A549 (cell line): ENCODE data around the gene HNMT. TPM values are rescaled to one million over a fixed set of nuclear protein-coding genes. Genes with fewer than 3 reads are reported as not detected.
"Not testable (repeated sequence)": the region's sequence is repeated elsewhere in the genome, so short reads cannot be mapped to it uniquely, and the experiment has no call there.

Experiments used
- ATAC-seq, 2 experiments: fragments of 200-7000 bp in 1 of 2; fragments of >200 bp in 1 of 2; cut with Nextera tagmentation in 1 of 2; cut with Tn5 transposase in 1 of 2; 3 replicates each; pipeline versions ENCODE4 v1.8.0 to v1.9.1; 2018 to 2020; ENCODE audit warnings: mild to moderate bottlenecking in 1 of 2, moderate library complexity in 1 of 2
- CTCF ChIA-PET: fragments of 300-600 bp; sonication (Branson Sonifier 250); formaldehyde crosslinking; extraction: SDS; loops from one replicate; lab custom pipeline; 2021; ENCODE audit warnings: antibody characterized with exemption, inconsistent platforms; lab: Yijun Ruan, JAX
- POLR2A ChIA-PET: fragments of 350-600 bp; formaldehyde crosslinking; extraction: SDS; loops from one replicate; lab custom pipeline; 2021; ENCODE audit warnings: antibody characterized with exemption, inconsistent platforms; lab: Yijun Ruan, JAX
- DNase-seq, 2 experiments: peaks; one replicate each; pipeline versions ENCODE4 v3.0.0 to v3.0.0-alpha.2; 2011 to 2016; ENCODE audit warnings: low read depth in 1 of 2, low spot score in 1 of 2
- FAIRE-seq: peaks from 2 replicates; lab custom pipeline; 2011; peaks lifted over from hg19 to GRCh38; lab: Jason Lieb, UNC
- H3K27ac ChIP-seq, 2 experiments: fragments of >200 bp; sonication (Bioruptor Twin); formaldehyde crosslinking; 3 replicates each; pipeline ENCODE4 v1.5.1; 2016 to 2017
- H3K4me1 ChIP-seq: fragments of >200 bp; sonication (Bioruptor Twin); formaldehyde crosslinking; 3 replicates; pipeline ENCODE4 v1.6.1; 2016
- H3K4me2 ChIP-seq: fragments of >200 bp; sonication (Bioruptor Twin); formaldehyde crosslinking; 3 replicates; pipeline ENCODE4 v1.6.1; 2016
- H3K4me3 ChIP-seq: fragments of >200 bp; sonication (Bioruptor Twin); formaldehyde crosslinking; 3 replicates; pipeline ENCODE4 v1.5.1; 2016
- H3K9me3 ChIP-seq: fragments of >200 bp; sonication (Bioruptor Twin); formaldehyde crosslinking; 3 replicates; pipeline ENCODE4 v1.6.1; 2016
- BHLHE40 ChIP-seq: IDR thresholded peaks from 2 replicates; pipeline ENCODE4 v1.6.1; 2012; ENCODE audit warnings: low read depth, low read length, inconsistent platforms
- CBX2 ChIP-seq: fragments of 200-600 bp; sonication (generic); IDR thresholded peaks from 2 replicates; pipeline ENCODE4 v1.6.1; 2016; ENCODE audit warnings: low read depth, mild to moderate bottlenecking, borderline replicate concordance
- CEBPB ChIP-seq, 2 experiments: fragments of >200 bp in 1 of 2; sonication (Bioruptor Twin) in 1 of 2; formaldehyde crosslinking in 1 of 2; IDR thresholded peaks; 2 replicates each; pipeline ENCODE4 v1.6.1; 2012 to 2016
- FOSB ChIP-seq: fragments of 250-450 bp; sonication (Bioruptor Pico); IDR thresholded peaks from 2 replicates; pipeline ENCODE4 v1.5.0; 2020; ENCODE audit warnings: mild to moderate bottlenecking, moderate library complexity
- FOXS1 ChIP-seq: fragments of 250-450 bp; sonication (Bioruptor Pico); IDR thresholded peaks from 2 replicates; pipeline ENCODE4 v1.5.0; 2020; ENCODE audit warnings: mild to moderate bottlenecking, moderate library complexity
- GATA3 ChIP-seq: IDR thresholded peaks from 2 replicates; pipeline ENCODE4 v1.6.1; 2012; ENCODE audit warnings: borderline replicate concordance
- HDAC2 ChIP-seq: fragments of 200-600 bp; sonication (generic); IDR thresholded peaks from 2 replicates; pipeline ENCODE4 v1.6.1; 2016
- HEYL ChIP-seq: fragments of 250-450 bp; sonication (Bioruptor Pico); IDR thresholded peaks from 2 replicates; pipeline ENCODE4 v1.8.0; 2021; ENCODE audit warnings: mild to moderate bottlenecking, moderate library complexity
- HOXA7 ChIP-seq: fragments of 250-450 bp; sonication (Bioruptor Pico); IDR thresholded peaks from 2 replicates; pipeline ENCODE4 v1.5.0; 2020; ENCODE audit warnings: mild to moderate bottlenecking, moderate library complexity
- HOXB13 ChIP-seq: fragments of 250-450 bp; sonication (Bioruptor Pico); IDR thresholded peaks from 2 replicates; pipeline ENCODE4 v1.5.0; 2020; ENCODE audit warnings: low read depth, mild to moderate bottlenecking, moderate library complexity
- JUNB ChIP-seq: fragments of >200 bp; sonication (Bioruptor Twin); formaldehyde crosslinking; IDR thresholded peaks from 2 replicates; pipeline ENCODE4 v1.6.1; 2016
- MAFK ChIP-seq: fragments of 450-650 bp; IDR thresholded peaks from 2 replicates; pipeline ENCODE4 v1.6.1; 2014; ENCODE audit not compliant: partially characterized antibody
- NFE2L2 ChIP-seq: fragments of 150-350 bp; conservative IDR thresholded peaks from 2 replicates; pipeline ENCODE4 v1.6.1; 2014; ENCODE audit warnings: low read length
- NPAS2 ChIP-seq: fragments of 250-450 bp; sonication (Bioruptor Pico); IDR thresholded peaks from 2 replicates; pipeline ENCODE4 v1.8.0; 2022; ENCODE audit warnings: mild to moderate bottlenecking, moderate library complexity, borderline replicate concordance
- NR3C1 ChIP-seq: fragments of >200 bp; sonication (Bioruptor Twin); formaldehyde crosslinking; IDR thresholded peaks from 3 replicates; pipeline ENCODE4 v1.6.1; 2017
- POLR2A ChIP-seq: IDR thresholded peaks from 2 replicates; pipeline ENCODE4 v1.6.1; 2012; ENCODE audit warnings: mild to moderate bottlenecking, low read length
- RARB ChIP-seq: fragments of 250-450 bp; sonication (Bioruptor Pico); IDR thresholded peaks from 2 replicates; pipeline ENCODE4 v1.8.0; 2021; ENCODE audit warnings: mild to moderate bottlenecking, moderate library complexity
- RFX5 ChIP-seq: fragments of 450-650 bp; IDR thresholded peaks from 2 replicates; pipeline ENCODE4 v1.7.1; 2014; ENCODE audit warnings: antibody characterized with exemption, mild to moderate bottlenecking, moderate library complexity
- RNF2 ChIP-seq: fragments of 200-600 bp; sonication (generic); IDR thresholded peaks from 2 replicates; pipeline ENCODE4 v1.6.1; 2016; ENCODE audit warnings: low read depth, mild to moderate bottlenecking, antibody characterized with exemption, moderate library complexity, borderline replicate concordance
- SREBF2 ChIP-seq: fragments of 450-650 bp; IDR thresholded peaks from 2 replicates; pipeline ENCODE4 v1.6.1; 2014; ENCODE audit warnings: mild to moderate bottlenecking, moderate library complexity
- TP53 ChIP-seq: fragments of 250-450 bp; sonication (Bioruptor Pico); IDR thresholded peaks from 2 replicates; pipeline ENCODE4 v1.5.0; 2021; ENCODE audit warnings: mild to moderate bottlenecking, moderate library complexity
- ZC3H11A ChIP-seq: fragments of 450-650 bp; IDR thresholded peaks from 2 replicates; pipeline ENCODE4 v1.6.1; 2014; ENCODE audit warnings: antibody characterized with exemption, mild to moderate bottlenecking
- ZFP36 ChIP-seq: fragments of 450-650 bp; IDR thresholded peaks from 2 replicates; pipeline ENCODE4 v1.6.1; 2014; ENCODE audit warnings: borderline replicate concordance; ENCODE audit not compliant: partially characterized antibody
- WGBS: methylation state at CpG from one replicate; pipeline ENCODE4 v1.1.6; 2017; ENCODE audit errors: missing lambda C conversion rate; 5-methylcytosine and 5-hydroxymethylcytosine counted together
- polyA plus RNA-seq, 4 experiments: library from polyadenylated mRNA; depleted of rRNA in 3 of 4; stranded (reverse); fragments of >200 nt; fragmentation: RNase III in 1 of 4; extraction: RNeasy Plus Mini Kit Qiagen cat#74134 plus additional on column Dnase treatment in 1 of 4; gene quantifications; 2 replicates in 3 of 4; 3 replicates in 1 of 4; pipeline ENCODE4 v1.2.3, GENCODE V29; 2011 to 2017
- TF ChIP-seq, protein P1 (sequence below): IDR thresholded peaks from 2 replicates; pipeline ENCODE4 v1.6.1; 2012
- TF ChIP-seq, protein P2 (sequence below): fragments of >200 bp; sonication (Bioruptor Twin); formaldehyde crosslinking; IDR thresholded peaks from 3 replicates; pipeline ENCODE4 v1.6.1; 2016
- TF ChIP-seq, protein P3 (sequence below): fragments of >200 bp; sonication (Bioruptor Twin); formaldehyde crosslinking; IDR thresholded peaks from 2 replicates; pipeline ENCODE4 v1.6.1; 2016
- TF ChIP-seq, protein P4 (sequence below): fragments of 200-600 bp; sonication (generic); IDR thresholded peaks from 2 replicates; pipeline ENCODE4 v1.6.1; 2016; ENCODE audit warnings: antibody characterized with exemption, mild to moderate bottlenecking, moderate library complexity

HNMT gene
- polyA plus RNA-seq, 2 of the 4 experiments (the other 2 are of a cell fraction): 1.5 to 5.5 TPM

DNA sequence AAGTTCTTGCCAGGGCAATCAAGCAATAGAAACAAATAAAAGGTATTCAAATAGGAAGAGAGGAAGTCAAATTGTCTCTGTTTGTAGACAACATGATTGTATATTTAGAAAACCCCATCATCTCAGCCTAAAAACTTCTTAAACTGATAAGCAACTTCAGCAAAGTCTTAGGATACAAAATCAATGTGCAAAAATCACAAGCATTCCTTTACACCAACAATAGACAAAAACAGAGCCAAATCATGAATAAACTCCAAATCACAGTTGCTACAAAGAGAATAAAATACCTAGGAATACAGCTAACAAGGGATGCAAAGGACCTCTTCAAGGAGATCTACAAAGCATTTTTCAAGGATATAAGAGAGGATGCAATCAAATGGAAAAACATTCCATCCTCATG, 31.9 kb downstream of the HNMT start:
- DNase-seq, CTCF ChIA-PET, H3K4me2 ChIP-seq, ATAC-seq, FAIRE-seq, H3K4me1 ChIP-seq, H3K4me3 ChIP-seq, POLR2A ChIA-PET, H3K27ac ChIP-seq: not testable (repeated sequence)
- peaks cover 12% of the 10 kb centered on the region for H3K9me3 ChIP-seq

DNA sequence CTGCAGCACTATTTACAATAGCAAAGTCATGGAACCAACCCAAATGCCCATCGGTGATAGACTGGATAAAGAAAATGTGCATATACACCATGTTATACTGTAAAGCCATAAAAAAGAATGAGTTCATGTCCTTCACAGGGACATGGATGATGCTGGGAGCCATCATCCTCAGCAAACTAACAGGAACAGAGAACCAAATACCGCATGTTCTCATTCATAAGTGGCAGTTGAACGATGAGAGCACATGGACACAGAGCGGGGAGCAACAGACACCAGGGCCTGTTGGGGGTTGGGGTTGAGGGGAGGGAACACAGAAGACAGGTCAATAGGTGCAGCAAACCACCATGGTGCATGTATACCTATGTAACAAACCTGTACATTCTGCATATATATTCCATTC, 33.5 kb downstream of the HNMT start:
- Histone ChIP-seq H3K4me3 (no peak overlapping the region), H3K4me1 (no peaks in the 10 kb centered on the region), H3K4me2 (no peak overlapping the region), H3K27ac (no peak overlapping the region), H3K9me3 (peaks cover 12% of the 10 kb centered on the region; the same call in 2 of the 3 replicates)
- ATAC-seq (no peak), FAIRE-seq (no peak), DNase-seq (no peak)
- ChIA-PET CTCF (no interaction called here), POLR2A (no interaction called here)
- TF ChIP-seq FOXS1 (no peak), NR3C1 (no peak), RARB (CRISPR knock-in tag) (no peak), BHLHE40 (no peak), CEBPB (IDR thresholded peaks at IDR 0.05) (no peak), ZC3H11A (no peak), FOSB (CRISPR knock-in tag) (no peak), ZFP36 (no peak), TP53 (CRISPR knock-in tag) (no peak), HDAC2 (no peak), RFX5 (no peak), HEYL (CRISPR knock-in tag) (no peak)
- TF ChIP-seq, protein P1, sequence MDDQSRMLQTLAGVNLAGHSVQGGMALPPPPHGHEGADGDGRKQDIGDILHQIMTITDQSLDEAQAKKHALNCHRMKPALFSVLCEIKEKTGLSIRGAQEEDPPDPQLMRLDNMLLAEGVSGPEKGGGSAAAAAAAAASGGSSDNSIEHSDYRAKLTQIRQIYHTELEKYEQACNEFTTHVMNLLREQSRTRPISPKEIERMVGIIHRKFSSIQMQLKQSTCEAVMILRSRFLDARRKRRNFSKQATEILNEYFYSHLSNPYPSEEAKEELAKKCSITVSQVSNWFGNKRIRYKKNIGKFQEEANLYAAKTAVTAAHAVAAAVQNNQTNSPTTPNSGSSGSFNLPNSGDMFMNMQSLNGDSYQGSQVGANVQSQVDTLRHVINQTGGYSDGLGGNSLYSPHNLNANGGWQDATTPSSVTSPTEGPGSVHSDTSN: no peak
- TF ChIP-seq, protein P2, sequence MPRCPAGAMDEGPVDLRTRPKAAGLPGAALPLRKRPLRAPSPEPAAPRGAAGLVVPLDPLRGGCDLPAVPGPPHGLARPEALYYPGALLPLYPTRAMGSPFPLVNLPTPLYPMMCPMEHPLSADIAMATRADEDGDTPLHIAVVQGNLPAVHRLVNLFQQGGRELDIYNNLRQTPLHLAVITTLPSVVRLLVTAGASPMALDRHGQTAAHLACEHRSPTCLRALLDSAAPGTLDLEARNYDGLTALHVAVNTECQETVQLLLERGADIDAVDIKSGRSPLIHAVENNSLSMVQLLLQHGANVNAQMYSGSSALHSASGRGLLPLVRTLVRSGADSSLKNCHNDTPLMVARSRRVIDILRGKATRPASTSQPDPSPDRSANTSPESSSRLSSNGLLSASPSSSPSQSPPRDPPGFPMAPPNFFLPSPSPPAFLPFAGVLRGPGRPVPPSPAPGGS: no peak
- WGBS: 67% methylated on average over 4 of the region's 4 CpGs

DNA sequence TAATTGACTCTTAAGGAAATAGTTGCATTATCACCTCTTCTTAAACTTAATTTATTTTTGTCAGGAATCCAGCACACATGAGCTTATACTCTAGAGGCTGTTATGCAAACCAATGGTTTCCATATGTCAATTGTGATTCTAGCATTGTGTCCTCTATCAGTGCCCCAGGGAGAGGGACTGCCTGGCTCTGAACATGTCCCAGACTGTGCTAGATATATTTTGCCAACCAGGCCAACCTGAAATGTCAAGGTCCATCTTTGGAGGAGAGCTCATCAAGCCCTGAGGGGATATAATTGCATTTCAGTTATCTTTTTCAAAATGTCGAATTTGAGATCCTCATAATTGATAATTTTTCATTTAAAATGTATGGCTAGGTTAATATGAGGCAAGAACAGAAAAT, 34.2 kb downstream of the HNMT start:
- ChIA-PET POLR2A (no interaction called here), CTCF (no interaction called here)
- Histone ChIP-seq H3K9me3 (peaks cover 10% of the 10 kb centered on the region; the same call in 2 of the 3 replicates), H3K4me1 (no peaks in the 10 kb centered on the region), H3K27ac (no peak overlapping the region), H3K4me2 (no peak overlapping the region), H3K4me3 (no peak overlapping the region)
- 5% methylated on average over 1 of the region's 1 CpG for WGBS
- TF ChIP-seq, protein P3, sequence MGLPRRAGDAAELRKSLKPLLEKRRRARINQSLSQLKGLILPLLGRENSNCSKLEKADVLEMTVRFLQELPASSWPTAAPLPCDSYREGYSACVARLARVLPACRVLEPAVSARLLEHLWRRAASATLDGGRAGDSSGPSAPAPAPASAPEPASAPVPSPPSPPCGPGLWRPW: no peak
- TF ChIP-seq CEBPB (IDR thresholded peaks at IDR 0.05) (no peak), GATA3 (no peak), FOSB (CRISPR knock-in tag) (no peak), HDAC2 (no peak), NFE2L2 (no peak), TP53 (CRISPR knock-in tag) (no peak), NPAS2 (CRISPR knock-in tag) (no peak), BHLHE40 (no peak), MAFK (no peak), POLR2A (no peak), JUNB (no peak), SREBF2 (no peak), HOXA7 (CRISPR knock-in tag) (no peak), HOXB13 (CRISPR knock-in tag) (no peak), RNF2 (no peak), CBX2 (no peak)
- TF ChIP-seq, protein P2: no peak
- TF ChIP-seq, protein P4, sequence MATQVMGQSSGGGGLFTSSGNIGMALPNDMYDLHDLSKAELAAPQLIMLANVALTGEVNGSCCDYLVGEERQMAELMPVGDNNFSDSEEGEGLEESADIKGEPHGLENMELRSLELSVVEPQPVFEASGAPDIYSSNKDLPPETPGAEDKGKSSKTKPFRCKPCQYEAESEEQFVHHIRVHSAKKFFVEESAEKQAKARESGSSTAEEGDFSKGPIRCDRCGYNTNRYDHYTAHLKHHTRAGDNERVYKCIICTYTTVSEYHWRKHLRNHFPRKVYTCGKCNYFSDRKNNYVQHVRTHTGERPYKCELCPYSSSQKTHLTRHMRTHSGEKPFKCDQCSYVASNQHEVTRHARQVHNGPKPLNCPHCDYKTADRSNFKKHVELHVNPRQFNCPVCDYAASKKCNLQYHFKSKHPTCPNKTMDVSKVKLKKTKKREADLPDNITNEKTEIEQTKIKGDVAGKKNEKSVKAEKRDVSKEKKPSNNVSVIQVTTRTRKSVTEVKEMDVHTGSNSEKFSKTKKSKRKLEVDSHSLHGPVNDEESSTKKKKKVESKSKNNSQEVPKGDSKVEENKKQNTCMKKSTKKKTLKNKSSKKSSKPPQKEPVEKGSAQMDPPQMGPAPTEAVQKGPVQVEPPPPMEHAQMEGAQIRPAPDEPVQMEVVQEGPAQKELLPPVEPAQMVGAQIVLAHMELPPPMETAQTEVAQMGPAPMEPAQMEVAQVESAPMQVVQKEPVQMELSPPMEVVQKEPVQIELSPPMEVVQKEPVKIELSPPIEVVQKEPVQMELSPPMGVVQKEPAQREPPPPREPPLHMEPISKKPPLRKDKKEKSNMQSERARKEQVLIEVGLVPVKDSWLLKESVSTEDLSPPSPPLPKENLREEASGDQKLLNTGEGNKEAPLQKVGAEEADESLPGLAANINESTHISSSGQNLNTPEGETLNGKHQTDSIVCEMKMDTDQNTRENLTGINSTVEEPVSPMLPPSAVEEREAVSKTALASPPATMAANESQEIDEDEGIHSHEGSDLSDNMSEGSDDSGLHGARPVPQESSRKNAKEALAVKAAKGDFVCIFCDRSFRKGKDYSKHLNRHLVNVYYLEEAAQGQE: no peak
- DNase-seq (no peak), FAIRE-seq (no peak), ATAC-seq (no peak)
